Adipose tissue (tissue), 3 donors: ENCODE data around the gene ZNF516. TPM values are rescaled to one million over a fixed set of nuclear protein-coding genes. Genes with fewer than 3 reads are reported as not detected.
A peak's percentile ranks its signal among the peaks of the same experiment; 100 is the strongest.

Experiments used
- H3K27ac ChIP-seq: one replicate; pipeline ENCODE4 v1.5.1; 2013; ENCODE audit warnings: low read depth, low read length
- WGBS, 3 donors: extraction: QIAGEN DNeasy Blood & Tissue Kit; methylation state at CpG; one replicate each; pipeline ENCODE4 v1.1.7; 2013; 5-methylcytosine and 5-hydroxymethylcytosine counted together
- polyA plus RNA-seq, 3 donors: library from polyadenylated mRNA; stranded (reverse); fragments of 200-250 nt; gene quantifications; one replicate each; pipeline ENCODE4 v1.2.3, GENCODE V29; 2013
- donor health status: healthy with polysubstance abuse.
- donor health status: Bipolar disorder and iron deficiency.
- donor health status: healthy.

ZNF516 gene
- polyA plus RNA-seq, 3 donors: 3.1 to 4.7 (median 4.2) TPM

GRCh38 chr18:76398295-76398694 lies 96.7 kb downstream of the ZNF516 start:
- 79 to 84% (median 82%) methylated on average over 7 of the region's 7 CpGs for WGBS, 3 donors
- H3K27ac ChIP-seq: no peak overlapping the region

- H3K27ac ChIP-seq: no peak overlapping the region
- WGBS, 3 donors: 72 to 85% (median 79%) methylated on average over 5 of the region's 5 CpGs
Observed at GRCh38 chr18:76397631-76398030, 97.4 kb downstream of the ZNF516 start.

- 81 to 90% (median 89%) methylated on average over 9 of the region's 9 CpGs for WGBS, 3 donors
- no peak overlapping the region for H3K27ac ChIP-seq
Observed at GRCh38 chr18:76396792-76397191, 98.2 kb downstream of the ZNF516 start.

GRCh38 chr18:76395609-76396008 lies 99.4 kb downstream of the ZNF516 start:
- 71 to 85% (median 77%) methylated on average over 20 of the region's 20 CpGs for WGBS, 3 donors
- H3K27ac ChIP-seq: no peak overlapping the region

DNA sequence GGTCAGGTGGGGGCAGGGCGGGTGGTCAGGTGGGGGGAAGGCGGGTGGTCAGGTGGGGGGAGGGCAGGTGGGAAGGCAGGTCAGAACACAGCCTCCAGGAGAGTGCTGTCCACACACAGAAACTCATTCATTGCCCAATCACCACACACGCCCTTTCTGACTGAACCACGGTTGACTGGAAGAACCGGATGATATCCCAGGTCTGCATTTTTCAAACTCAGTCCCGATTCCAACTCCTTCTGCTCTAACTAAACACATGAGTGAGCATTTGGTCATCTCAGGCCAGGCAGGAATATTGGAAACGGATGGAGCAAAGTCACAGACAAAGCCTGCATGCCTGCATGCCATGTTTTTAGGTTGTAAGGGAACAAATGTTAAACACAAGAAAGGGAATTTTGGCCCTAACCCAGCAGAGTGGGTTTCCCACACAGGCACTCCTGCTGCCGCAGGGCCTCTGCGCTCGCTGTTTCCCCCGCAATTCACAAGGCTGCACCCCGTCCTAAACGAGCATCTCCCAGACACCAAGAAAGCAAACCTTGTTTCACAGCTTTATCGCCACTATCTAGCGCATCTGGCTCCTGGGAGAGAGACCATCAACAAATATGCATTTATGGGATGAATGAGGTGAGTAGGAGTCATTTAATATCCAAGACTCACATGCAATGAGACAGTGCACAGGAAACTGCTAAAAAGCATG lies 100.1 kb downstream of the ZNF516 start:
- WGBS, 3 donors: 69 to 79% (median 72%) methylated on average over 13 to 14 of the region's 15 CpGs
- no peak overlapping the region for H3K27ac ChIP-seq

- no peak overlapping the region for H3K27ac ChIP-seq
- WGBS, 3 donors: 67 to 86% (median 85%) methylated on average over 5 of the region's 5 CpGs
Observed at GRCh38 chr18:76392349-76392748, 102.7 kb downstream of the ZNF516 start.

DNA sequence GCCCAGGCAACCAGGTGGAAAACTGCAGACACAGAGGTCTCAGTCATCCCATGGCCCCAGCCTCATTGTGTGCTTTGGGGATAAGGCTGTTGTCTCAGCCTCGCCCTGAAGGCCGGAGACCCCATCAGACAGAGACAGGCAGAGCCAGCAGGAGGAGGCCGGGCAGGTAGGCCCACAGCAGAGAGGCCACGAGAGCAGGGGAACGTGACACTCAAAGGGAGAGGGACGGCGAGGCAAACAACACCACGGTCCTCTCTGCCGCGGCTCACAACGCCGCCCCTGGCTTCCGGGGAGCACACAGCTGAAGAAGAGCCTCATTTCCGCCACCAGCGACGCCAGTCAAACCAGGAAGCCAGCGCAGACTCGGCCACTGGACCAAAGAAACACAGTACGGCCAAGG lies 103.3 kb downstream of the ZNF516 start:
- 94 to 95% (median 94%) methylated on average over 19 of the region's 19 CpGs for WGBS, 3 donors
- H3K27ac ChIP-seq: no peak overlapping the region

DNA sequence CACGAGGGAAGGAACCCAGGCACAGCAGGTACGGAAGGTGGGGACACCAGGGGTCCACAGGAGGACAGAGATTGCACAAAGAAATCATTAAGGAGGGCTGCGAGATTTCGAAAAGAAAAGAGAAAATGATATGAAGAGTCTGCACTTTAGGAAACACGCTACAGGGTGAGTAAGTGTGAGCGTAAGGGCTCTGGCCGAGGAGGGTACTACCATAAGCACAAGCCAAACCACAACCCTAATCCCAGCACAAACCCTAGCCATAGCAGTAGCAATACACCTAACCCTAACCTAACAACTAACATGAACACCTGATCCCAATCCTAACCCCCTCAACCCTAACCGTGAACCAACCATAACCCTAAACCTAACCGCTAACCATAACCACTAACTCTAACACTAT lies 104.0 kb downstream of the ZNF516 start:
- 82 to 89% (median 88%) methylated on average over 9 of the region's 9 CpGs for WGBS, 3 donors

GRCh38 chr18:76390452-76391035 lies 104.5 kb downstream of the ZNF516 start:
- 57 to 84% (median 73%) methylated on average over 17 of the region's 17 CpGs for WGBS, 3 donors
- no peak overlapping the region for H3K27ac ChIP-seq

More for the DNA sequence above, 104.0 kb downstream of the ZNF516 start:
- no peak overlapping the region for H3K27ac ChIP-seq

GRCh38 chr18:76389716-76390115 lies 105.3 kb downstream of the ZNF516 start:
- 60 to 83% (median 62%) methylated on average over 11 of the region's 11 CpGs for WGBS, 3 donors

GRCh38 chr18:76388891-76389423 lies 106.1 kb downstream of the ZNF516 start:
- WGBS, 3 donors: 67 to 87% (median 80%) methylated on average over 9 of the region's 9 CpGs
- H3K27ac ChIP-seq: no peak overlapping the region

More at GRCh38 chr18:76389716-76390115, 105.3 kb downstream of the ZNF516 start:
- peak overlapping the region; percentile 22 for H3K27ac ChIP-seq

DNA sequence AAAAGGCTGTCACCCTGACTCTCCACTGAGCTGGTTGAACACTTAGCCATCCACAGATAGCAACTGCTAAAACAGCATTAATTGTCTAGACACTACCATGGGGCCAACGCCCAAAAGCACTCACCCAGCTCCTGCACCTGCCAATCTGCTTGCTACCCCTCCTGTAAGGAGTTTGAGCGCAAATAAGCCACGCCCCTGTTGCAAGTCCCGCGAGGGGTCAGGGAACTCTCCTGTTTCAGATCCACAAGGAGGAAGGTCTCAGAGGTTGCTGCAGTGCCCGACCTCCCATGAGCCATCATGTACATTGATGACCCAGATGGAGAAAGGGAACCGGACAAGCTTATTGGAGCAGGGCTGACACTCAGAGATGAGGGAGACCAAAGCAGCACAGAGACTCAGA lies 106.8 kb downstream of the ZNF516 start:
- H3K27ac ChIP-seq: no peak overlapping the region

GRCh38 chr18:76387608-76388007 lies 107.4 kb downstream of the ZNF516 start:
- WGBS, 3 donors: 91 to 97% (median 93%) methylated on average over 8 of the region's 8 CpGs
- H3K27ac ChIP-seq: no peak overlapping the region

More for the DNA sequence above, 106.8 kb downstream of the ZNF516 start:
- WGBS, 3 donors: 95 to 97% (median 96%) methylated on average over 7 of the region's 7 CpGs

DNA sequence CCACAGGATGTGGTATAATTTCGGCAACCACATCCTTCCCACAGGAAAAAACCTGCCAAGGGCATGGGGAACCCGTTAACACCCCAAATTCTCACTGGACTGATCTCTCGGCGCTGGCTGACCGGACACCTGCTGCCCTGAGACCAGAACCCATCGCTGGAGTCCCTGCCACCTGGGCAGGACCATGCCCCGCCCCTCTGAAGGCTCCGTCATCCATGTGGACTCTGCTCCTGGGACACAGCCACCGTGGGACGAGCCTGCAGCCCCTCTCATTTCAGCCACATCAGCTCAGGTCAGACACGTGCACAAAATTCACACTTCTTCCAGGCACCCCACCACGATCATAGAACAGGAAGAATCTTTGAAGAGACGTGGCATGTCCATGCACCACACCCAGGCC lies 108.2 kb downstream of the ZNF516 start:
- 61 to 94% (median 66%) methylated on average over 13 of the region's 13 CpGs for WGBS, 3 donors
- no peak overlapping the region for H3K27ac ChIP-seq

GRCh38 chr18:76386071-76386470 lies 109.0 kb downstream of the ZNF516 start:
- no peak overlapping the region for H3K27ac ChIP-seq
- WGBS, 3 donors: 84 to 90% (median 86%) methylated on average over 7 of the region's 7 CpGs

DNA sequence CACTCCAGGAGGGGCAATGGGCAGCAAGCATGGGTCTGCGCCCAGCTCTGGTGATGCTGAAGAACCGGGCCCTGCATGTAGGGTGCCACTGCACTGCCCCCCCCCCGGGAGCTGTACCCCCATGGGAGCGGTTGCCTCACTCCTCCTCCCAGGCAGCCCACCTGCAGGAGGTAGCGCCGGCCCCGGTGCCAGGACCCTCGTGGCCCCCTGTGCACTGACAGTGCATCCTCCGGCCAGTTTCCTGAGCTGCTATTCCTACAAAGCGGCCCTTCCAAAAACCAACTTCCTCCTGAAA lies 109.4 kb downstream of the ZNF516 start:
- H3K27ac ChIP-seq: no peak overlapping the region
- 89 to 92% (median 91%) methylated on average over 10 of the region's 10 CpGs for whole genome bisulfite sequencing, 3 donors

DNA sequence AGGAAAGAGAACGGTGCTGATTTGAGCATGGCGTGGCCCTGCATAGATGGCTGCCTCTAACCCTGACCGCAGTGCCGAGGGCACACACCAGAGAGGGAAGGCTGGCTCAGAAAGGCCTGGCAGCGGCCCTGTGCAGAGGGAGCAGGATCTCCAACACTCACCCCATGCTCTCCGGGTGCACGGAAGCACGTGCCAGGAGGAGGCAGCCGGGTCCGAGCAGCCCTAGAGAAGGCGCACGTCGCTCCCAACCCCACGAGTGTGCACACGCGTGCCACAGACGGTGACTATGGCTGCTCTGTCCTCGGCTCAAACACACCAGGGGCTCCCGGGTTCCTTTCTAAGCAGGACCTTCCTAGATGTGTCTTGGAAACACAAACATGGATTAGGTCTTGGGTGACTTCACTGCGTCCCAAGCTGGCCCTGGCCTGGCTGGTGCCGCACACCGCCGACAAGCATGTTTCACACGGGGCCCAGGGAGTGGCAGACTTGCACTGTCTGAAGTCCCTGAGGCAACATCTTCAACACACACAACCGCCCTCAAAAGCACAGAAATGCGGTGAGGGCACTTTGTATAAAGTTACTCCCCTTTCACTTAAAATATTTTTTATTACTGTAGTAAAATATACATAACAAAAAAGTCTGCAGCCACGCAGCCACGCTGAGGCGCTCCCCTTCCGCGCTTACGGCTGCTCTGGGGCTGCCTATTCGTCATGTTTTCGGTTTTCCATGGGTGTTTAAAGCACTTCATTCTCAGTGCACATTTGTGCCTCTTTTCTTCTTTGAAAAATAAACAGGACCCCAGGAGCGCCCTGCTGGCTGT lies 110.0 kb downstream of the ZNF516 start:
- 94 to 95% (median 94%) methylated on average over 35 of the region's 35 CpGs for WGBS, 3 donors
- H3K27ac ChIP-seq: no peak overlapping the region

GRCh38 chr18:76384114-76384790 lies 110.8 kb downstream of the ZNF516 start:
- no peak overlapping the region for H3K27ac ChIP-seq
- WGBS, 3 donors: 93 to 95% (median 93%) methylated on average over 19 to 30 of the region's 30 CpGs

DNA sequence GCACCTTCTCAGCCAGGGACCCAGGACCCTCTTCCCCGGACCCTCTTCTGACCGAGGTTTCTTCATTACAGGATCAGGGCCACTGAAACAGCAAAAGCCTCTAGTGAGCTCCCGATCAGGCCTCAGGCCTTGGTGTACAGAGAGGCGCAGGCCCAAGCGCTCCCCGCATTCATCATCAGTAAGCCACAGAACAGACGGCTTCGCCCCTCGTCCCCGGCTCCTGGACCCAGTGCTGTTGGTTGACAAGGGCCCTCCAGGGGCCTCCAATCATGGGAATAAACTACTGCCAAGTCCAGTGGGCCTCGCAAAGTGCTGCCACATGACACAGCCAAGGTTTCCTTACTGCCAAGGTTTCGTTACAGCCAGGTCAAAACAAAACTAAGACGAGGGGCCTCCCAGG lies 111.4 kb downstream of the ZNF516 start:
- 85 to 93% (median 92%) methylated on average over 13 of the region's 13 CpGs for WGBS, 3 donors

More for the DNA sequence above, 111.4 kb downstream of the ZNF516 start:
- no peak overlapping the region for H3K27ac ChIP-seq
